Glutamatergic neuron (in vitro differentiated cells): ENCODE results near the gene TAOK1. TPM values are rescaled to one million over a fixed set of nuclear protein-coding genes. Genes with fewer than 3 reads are reported as not detected.

ENCODE experiments used
- DNase-seq: peaks from one replicate; pipeline ENCODE4 v3.0.0; 2022
- H3K27ac Mint-ChIP-seq: one replicate; pipeline ENCODE4 v1.8.0; 2020; ENCODE audit warnings: mild to moderate bottlenecking, mixed read lengths, inconsistent platforms; ENCODE audit not compliant: unreplicated experiment
- H3K27me3 Mint-ChIP-seq: one replicate; pipeline ENCODE4 v1.8.0; 2020; ENCODE audit warnings: mild to moderate bottlenecking, moderate library complexity, mixed read lengths, inconsistent platforms; ENCODE audit not compliant: unreplicated experiment
- H3K36me3 Mint-ChIP-seq: one replicate; pipeline ENCODE4 v1.8.0; 2020; ENCODE audit warnings: mild to moderate bottlenecking, mixed read lengths, inconsistent platforms; ENCODE audit not compliant: unreplicated experiment
- H3K4me1 Mint-ChIP-seq: one replicate; pipeline ENCODE4 v1.8.0; 2020; ENCODE audit warnings: mild to moderate bottlenecking, low read depth, mixed read lengths, inconsistent platforms; ENCODE audit not compliant: unreplicated experiment
- H3K4me3 Mint-ChIP-seq: one replicate; pipeline ENCODE4 v1.8.0; 2020; ENCODE audit warnings: mild to moderate bottlenecking, mixed read lengths, inconsistent platforms; ENCODE audit not compliant: unreplicated experiment
- H3K9me3 Mint-ChIP-seq: one replicate; pipeline ENCODE4 v1.8.0; 2020; ENCODE audit warnings: mild to moderate bottlenecking, moderate library complexity, mixed read lengths, inconsistent platforms; ENCODE audit not compliant: unreplicated experiment
- CTCF ChIP-seq: fragments of 200-600 bp; sonication (generic); IDR thresholded peaks from one replicate; pipeline ENCODE4 v1.5.0; 2021; ENCODE audit not compliant: partially characterized antibody, unreplicated experiment
- total RNA-seq: library from RNA; stranded (reverse); fragmentation: NEBNext Ultra II Directional; extraction: Animal tissue kit (Norgen Biotek cat#: 25700); gene quantifications from one replicate; pipeline ENCODE4 v1.2.1, GENCODE V29; 2021; ENCODE audit not compliant: unreplicated experiment

The TAOK1 gene
- total RNA-seq, 1 donor from 2014 or later = 133 TPM

GRCh38 chr17:29483503-29483902, 93.3 kb downstream of the TAOK1 start:
- H3K9me3 Mint-ChIP-seq = no peaks in the 10 kb centered on the region
- no peaks in the 10 kb centered on the region for H3K36me3 Mint-ChIP-seq
- H3K4me1 Mint-ChIP-seq = no peaks in the 10 kb centered on the region
- no peak for DNase-seq
- H3K4me3 Mint-ChIP-seq = no peak overlapping the region
- no peak overlapping the region for H3K27ac Mint-ChIP-seq
- H3K27me3 Mint-ChIP-seq = no peaks in the 10 kb centered on the region
- TF ChIP-seq CTCF = no peak

GRCh38 chr17:29495011-29495410, 104.8 kb downstream of the TAOK1 start:
- no peak overlapping the region for H3K4me3 Mint-ChIP-seq
- H3K36me3 Mint-ChIP-seq = no peaks in the 10 kb centered on the region
- no peaks in the 10 kb centered on the region for H3K27me3 Mint-ChIP-seq
- no peak for TF ChIP-seq CTCF
- peaks cover 2% of the 10 kb centered on the region for H3K9me3 Mint-ChIP-seq
- DNase-seq = no peak
- H3K4me1 Mint-ChIP-seq = no peaks in the 10 kb centered on the region
- no peak overlapping the region for H3K27ac Mint-ChIP-seq

- H3K4me1 Mint-ChIP-seq = no peaks in the 10 kb centered on the region
These were observed 114.5 kb downstream of the TAOK1 start for GRCh38 chr17:29504711-29505110.

GRCh38 chr17:29505836-29506235, 115.7 kb downstream of the TAOK1 start:
- peaks cover 6% of the 10 kb centered on the region for H3K36me3 Mint-ChIP-seq

More at GRCh38 chr17:29504711-29505110, 114.5 kb downstream of the TAOK1 start:
- no peak for DNase-seq
- Mint-ChIP-seq H3K27me3 (peaks cover 2% of the 10 kb centered on the region), H3K4me3 (no peak overlapping the region), H3K9me3 (no peaks in the 10 kb centered on the region), H3K36me3 (peaks cover 6% of the 10 kb centered on the region), H3K27ac (no peak overlapping the region)
- TF ChIP-seq CTCF = no peak

GRCh38 chr17:29510953-29511352, 120.8 kb downstream of the TAOK1 start:
- no peak for TF ChIP-seq CTCF
- Mint-ChIP-seq H3K27me3 (peaks cover 1% of the 10 kb centered on the region), H3K27ac (no peak overlapping the region), H3K4me1 (no peaks in the 10 kb centered on the region), H3K36me3 (no peaks in the 10 kb centered on the region), H3K4me3 (no peak overlapping the region), H3K9me3 (no peaks in the 10 kb centered on the region)
- DNase-seq = no peak

More at GRCh38 chr17:29505836-29506235, 115.7 kb downstream of the TAOK1 start:
- DNase-seq = no peak
- H3K9me3 Mint-ChIP-seq = no peaks in the 10 kb centered on the region
- peaks cover 2% of the 10 kb centered on the region for H3K27me3 Mint-ChIP-seq
- no peaks in the 10 kb centered on the region for H3K4me1 Mint-ChIP-seq
- no peak for TF ChIP-seq CTCF
- no peak overlapping the region for H3K27ac Mint-ChIP-seq
- no peak overlapping the region for H3K4me3 Mint-ChIP-seq
